WTC11 (cell line): ENCODE measurements around the gene NME4. TPM values are rescaled to one million over a fixed set of nuclear protein-coding genes. Genes with fewer than 3 reads are reported as not detected.

Source experiments
- ATAC-seq: fragments of 200-7000 bp; cut with Tn5 transposase; 2 replicates; pipeline ENCODE4 v1.10.0; 2021; ENCODE audit warnings: mild to moderate bottlenecking, moderate library complexity
- CTCF ChIA-PET: fragments of 300-600 bp; sonication (Branson Sonifier 250); formaldehyde crosslinking; loops from one replicate; lab custom pipeline; 2021; ENCODE audit warnings: antibody characterized with exemption; lab: Charles Lee
- POLR2A ChIA-PET: fragments of 350-600 bp; sonication (Branson Sonifier 250); formaldehyde crosslinking; loops from one replicate; lab custom pipeline; 2021; ENCODE audit warnings: antibody characterized with exemption; lab: Charles Lee
- DNase-seq: peaks from one replicate; pipeline ENCODE4 v3.0.0; 2021; ENCODE audit warnings: low spot score
- H3K27ac Mint-ChIP-seq: 2 replicates; pipeline ENCODE4 v1.8.0; 2021; ENCODE audit warnings: mixed read lengths
- H3K27me3 Mint-ChIP-seq: 2 replicates; pipeline ENCODE4 v1.8.0; 2021; ENCODE audit warnings: low read depth, mild to moderate bottlenecking, moderate library complexity, mixed read lengths
- H3K36me3 Mint-ChIP-seq: 2 replicates; pipeline ENCODE4 v1.8.0; 2021; ENCODE audit warnings: mixed read lengths
- H3K4me1 Mint-ChIP-seq: 2 replicates; pipeline ENCODE4 v1.8.0; 2022; ENCODE audit warnings: mixed read lengths
- H3K4me3 Mint-ChIP-seq: 2 replicates; pipeline ENCODE4 v1.8.0; 2021; ENCODE audit warnings: mild to moderate bottlenecking, moderate library complexity, mixed read lengths
- H3K9me3 Mint-ChIP-seq: 2 replicates; pipeline ENCODE4 v1.8.0; 2021; ENCODE audit warnings: mixed read lengths
- ATF1 ChIP-seq: sonication (generic); formaldehyde crosslinking; IDR thresholded peaks from 2 replicates; pipeline ENCODE4 v1.8.1; 2023; ENCODE audit warnings: mild to moderate bottlenecking, moderate library complexity, missing genetic modification reagents
- CBFB ChIP-seq: sonication (generic); formaldehyde crosslinking; IDR thresholded peaks from 2 replicates; pipeline ENCODE4 v1.8.1; 2022; ENCODE audit warnings: mild to moderate bottlenecking, low read depth, missing genetic modification reagents
- CREB1 ChIP-seq: sonication (generic); formaldehyde crosslinking; IDR thresholded peaks from 2 replicates; pipeline ENCODE4 v1.8.0; 2023; ENCODE audit warnings: mild to moderate bottlenecking, missing genetic modification reagents
- E2F5 ChIP-seq: sonication (generic); formaldehyde crosslinking; IDR thresholded peaks from 2 replicates; pipeline ENCODE4 v1.8.1; 2022; ENCODE audit warnings: mild to moderate bottlenecking, moderate library complexity, missing genetic modification reagents
- ETV6 ChIP-seq: sonication (generic); formaldehyde crosslinking; IDR thresholded peaks from 2 replicates; pipeline ENCODE4 v1.8.1; 2022; ENCODE audit warnings: mild to moderate bottlenecking, missing genetic modification reagents
- GTF2I ChIP-seq: fragments of 250-450 bp; sonication (Bioruptor Pico); conservative IDR thresholded peaks from 2 replicates; pipeline ENCODE4 v1.4.0; 2021; ENCODE audit warnings: mild to moderate bottlenecking
- HMGXB4 ChIP-seq: sonication (generic); formaldehyde crosslinking; IDR thresholded peaks from 2 replicates; pipeline ENCODE4 v1.8.1; 2023; ENCODE audit warnings: mild to moderate bottlenecking, moderate library complexity, missing genetic modification reagents
- MAX ChIP-seq: sonication (generic); formaldehyde crosslinking; IDR thresholded peaks from 2 replicates; pipeline ENCODE4 v1.8.0; 2022; ENCODE audit warnings: mild to moderate bottlenecking, missing genetic modification reagents
- MYBL2 ChIP-seq: sonication (generic); formaldehyde crosslinking; IDR thresholded peaks from 2 replicates; pipeline ENCODE4 v1.8.1; 2023; ENCODE audit warnings: mild to moderate bottlenecking, moderate library complexity, missing genetic modification reagents
- PREB ChIP-seq: sonication (generic); formaldehyde crosslinking; IDR thresholded peaks from 2 replicates; pipeline ENCODE4 v1.8.1; 2022; ENCODE audit warnings: mild to moderate bottlenecking, missing genetic modification reagents, moderate library complexity, borderline replicate concordance
- RORB ChIP-seq: fragments of 250-450 bp; sonication (Bioruptor Pico); IDR thresholded peaks from 2 replicates; pipeline ENCODE4 v1.9.0; 2021; ENCODE audit warnings: mild to moderate bottlenecking
- SMAD4 ChIP-seq: sonication (generic); formaldehyde crosslinking; IDR thresholded peaks from 2 replicates; pipeline ENCODE4 v1.8.0; 2022; ENCODE audit warnings: mild to moderate bottlenecking, missing genetic modification reagents
- TCF7 ChIP-seq: sonication (generic); formaldehyde crosslinking; IDR thresholded peaks from 2 replicates; pipeline ENCODE4 v1.8.0; 2022; ENCODE audit warnings: mild to moderate bottlenecking, low read depth, missing genetic modification reagents, moderate library complexity
- USF2 ChIP-seq: sonication (generic); formaldehyde crosslinking; IDR thresholded peaks from 2 replicates; pipeline ENCODE4 v1.8.1; 2023; ENCODE audit warnings: mild to moderate bottlenecking, missing genetic modification reagents, moderate library complexity
- ZMAT4 ChIP-seq: fragments of 250-450 bp; sonication (Bioruptor Pico); IDR thresholded peaks from 2 replicates; pipeline ENCODE4 v1.9.0; 2021; ENCODE audit warnings: mild to moderate bottlenecking
- ZNF121 ChIP-seq: sonication (generic); formaldehyde crosslinking; IDR thresholded peaks from 2 replicates; pipeline ENCODE4 v1.8.0; 2023; ENCODE audit warnings: missing genetic modification reagents
- ZNF138 ChIP-seq: sonication (generic); formaldehyde crosslinking; conservative IDR thresholded peaks from 2 replicates; pipeline ENCODE4 v1.8.1; 2022; ENCODE audit warnings: mild to moderate bottlenecking, moderate library complexity, missing genetic modification reagents
- ZNF416 ChIP-seq: fragments of 250-450 bp; sonication (Bioruptor Pico); IDR thresholded peaks from 2 replicates; pipeline ENCODE4 v1.9.0; 2021; ENCODE audit warnings: mild to moderate bottlenecking, inconsistent platforms
- ZNF532 ChIP-seq: fragments of 250-450 bp; sonication (Bioruptor Pico); IDR thresholded peaks from 2 replicates; pipeline ENCODE4 v1.9.0; 2021; ENCODE audit warnings: mild to moderate bottlenecking, borderline replicate concordance
- ZSCAN18 ChIP-seq: fragments of 250-450 bp; sonication (Bioruptor Pico); IDR thresholded peaks from 2 replicates; pipeline ENCODE4 v2.1.2; 2022; ENCODE audit warnings: mild to moderate bottlenecking, moderate library complexity
- total RNA-seq: library from RNA; stranded (reverse); gene quantifications from 3 replicates; pipeline ENCODE4 v1.2.3, GENCODE V29; 2021

The NME4 gene
- total RNA-seq, 1 experiment from 2014 or later = 467 TPM

- TF ChIP-seq HMGXB4 (CRISPR knock-in tag) = peak; percentile 68
- 0 out of 2 replicates have a peak, but pooled peaks have one; percentile 16 for TF ChIP-seq PREB (CRISPR knock-in tag)
- no peak for TF ChIP-seq GTF2I
- TF ChIP-seq ZMAT4 (CRISPR knock-in tag) = no peak
- no peak for TF ChIP-seq RORB (CRISPR knock-in tag)
- no peak for TF ChIP-seq ZNF532
- 0 out of 2 replicates have a peak, but pooled peaks have one; percentile 38 for TF ChIP-seq CREB1
- no peak for TF ChIP-seq ZSCAN18
- no peak for TF ChIP-seq ZNF416 (CRISPR knock-in tag)
- TF ChIP-seq CBFB (CRISPR knock-in tag) = no peak
Measured at GRCh38 chr16:425082-425718, 28.2 kb downstream of the NME4 start, which contains the start of gene RAB11FIP3 (continued).

GRCh38 chr16:425740-426114 lies 28.7 kb downstream of the NME4 start:
- H3K27ac Mint-ChIP-seq = no peak overlapping the region
- TF ChIP-seq GTF2I (no peak), ATF1 (CRISPR knock-in tag) (0 out of 2 replicates have a peak, but pooled peaks have one; percentile 1)
- DNase-seq = peak; percentile 32
- H3K36me3 Mint-ChIP-seq = no peaks in the 10 kb centered on the region; the same call in 1 of the 2 replicates
- peak; percentile 54 for ATAC-seq
- H3K9me3 Mint-ChIP-seq = no peaks in the 10 kb centered on the region
- H3K27me3 Mint-ChIP-seq = peaks cover 54% of the 10 kb centered on the region
- ChIA-PET CTCF (interaction anchor here (0.5 to 4.2 kb wide), 7 partner anchors 24 to 187 kb away, joined by 3 to 25 read pairs (median 4); partner anchors contain the start of genes DECR2 and MRPL28), POLR2A (no interaction called here)
- H3K4me1 Mint-ChIP-seq = peaks cover 14% of the 10 kb centered on the region
- H3K4me3 Mint-ChIP-seq = peak overlapping the region; percentile 67; the same call in 1 of the 2 replicates

GRCh38 chr16:426115-426905 lies 29.3 kb downstream of the NME4 start:
- H3K4me1 Mint-ChIP-seq = peaks cover 14% of the 10 kb centered on the region
- no peaks in the 10 kb centered on the region; the same call in 1 of the 2 replicates for H3K36me3 Mint-ChIP-seq
- CTCF ChIA-PET = interaction anchor here (0.5 to 4.2 kb wide), 5 partner anchors 25 to 69 kb away, joined by 3 to 25 read pairs (median 5); partner anchors contain the start of gene DECR2
- H3K27me3 Mint-ChIP-seq = peaks cover 51% of the 10 kb centered on the region
- peak overlapping the region; percentile 64 for H3K4me3 Mint-ChIP-seq
- DNase-seq (peak; percentile 54), ATAC-seq (peak; percentile 7)
- no peaks in the 10 kb centered on the region for H3K9me3 Mint-ChIP-seq
- POLR2A ChIA-PET = no interaction called here
- H3K27ac Mint-ChIP-seq = no peak overlapping the region
- TF ChIP-seq GTF2I (no peak), E2F5 (CRISPR knock-in tag) (0 out of 2 replicates have a peak, but pooled peaks have one; percentile 26), CREB1 (no peak), TCF7 (CRISPR knock-in tag) (no peak), ETV6 (CRISPR knock-in tag) (no peak), SMAD4 (CRISPR knock-in tag) (no peak), USF2 (CRISPR knock-in tag) (no peak), ZNF121 (CRISPR knock-in tag) (peak; percentile 53; the same call in 1 of the 2 replicates), MYBL2 (CRISPR knock-in tag) (no peak), ZNF138 (CRISPR knock-in tag) (no peak), MAX (CRISPR knock-in tag) (peak; percentile 28; the same call in 1 of the 2 replicates)
